ENCODE results near the gene MACROD2.

MACROD2 gene

GRCh38 chr20:15734052-15734451 lies 1738.7 kb downstream of the MACROD2 start:
- DNase-seq, result no peak

- no peak for DNase-seq
Measured at GRCh38 chr20:15739035-15739434, 1743.7 kb downstream of the MACROD2 start.

- DNase-seq, result no peak
Measured at GRCh38 chr20:15740046-15740775, 1744.9 kb downstream of the MACROD2 start.

- DNase-seq, result no peak
Measured at GRCh38 chr20:15742087-15742486, 1746.8 kb downstream of the MACROD2 start.

- no peak for DNase-seq
Measured at GRCh38 chr20:15742627-15743026, 1747.3 kb downstream of the MACROD2 start.

- DNase-seq, result no peak
Measured at GRCh38 chr20:15756002-15756753, 1760.9 kb downstream of the MACROD2 start.

- DNase-seq, result no peak
Measured at GRCh38 chr20:15756754-15757115, 1761.4 kb downstream of the MACROD2 start.

- no peak for DNase-seq
Measured at GRCh38 chr20:15759594-15759993, 1764.3 kb downstream of the MACROD2 start.

- DNase-seq, result no peak
Measured at GRCh38 chr20:15760001-15760621, 1764.8 kb downstream of the MACROD2 start.

GRCh38 chr20:15763366-15763765 lies 1768.0 kb downstream of the MACROD2 start:
- DNase-seq, result no peak

GRCh38 chr20:15767586-15767985 lies 1772.3 kb downstream of the MACROD2 start:
- DNase-seq, result no peak

GRCh38 chr20:15767999-15768741 lies 1772.9 kb downstream of the MACROD2 start:
- DNase-seq, result no peak

GRCh38 chr20:15772826-15773225 lies 1777.5 kb downstream of the MACROD2 start:
- no peak for DNase-seq

- DNase-seq, result no peak
Measured at GRCh38 chr20:15774926-15775325, 1779.6 kb downstream of the MACROD2 start.

- DNase-seq, result no peak
Measured at GRCh38 chr20:15776770-15777466, 1781.6 kb downstream of the MACROD2 start.

- no peak for DNase-seq
Measured at GRCh38 chr20:15784020-15784419, 1788.7 kb downstream of the MACROD2 start.

GRCh38 chr20:15789079-15789478 lies 1793.8 kb downstream of the MACROD2 start:
- no peak for DNase-seq

GRCh38 chr20:15792855-15793254 lies 1797.5 kb downstream of the MACROD2 start:
- no peak for DNase-seq

- DNase-seq, result no peak
Measured at GRCh38 chr20:15794409-15794808, 1799.1 kb downstream of the MACROD2 start.

GRCh38 chr20:15795305-15796019 lies 1800.1 kb downstream of the MACROD2 start:
- DNase-seq, result no peak

GRCh38 chr20:15799871-15800270 lies 1804.6 kb downstream of the MACROD2 start:
- DNase-seq, result peak in 1 of 4 experiments; percentile 2

GRCh38 chr20:15802020-15802419 lies 1806.7 kb downstream of the MACROD2 start:
- no peak for DNase-seq
